ENCODE data around the gene SWAP70.
"Not testable (repeated sequence)": the region's sequence is repeated elsewhere in the genome, so short reads cannot be mapped to it uniquely, and the experiment has no call there.

SWAP70 gene

DNA sequence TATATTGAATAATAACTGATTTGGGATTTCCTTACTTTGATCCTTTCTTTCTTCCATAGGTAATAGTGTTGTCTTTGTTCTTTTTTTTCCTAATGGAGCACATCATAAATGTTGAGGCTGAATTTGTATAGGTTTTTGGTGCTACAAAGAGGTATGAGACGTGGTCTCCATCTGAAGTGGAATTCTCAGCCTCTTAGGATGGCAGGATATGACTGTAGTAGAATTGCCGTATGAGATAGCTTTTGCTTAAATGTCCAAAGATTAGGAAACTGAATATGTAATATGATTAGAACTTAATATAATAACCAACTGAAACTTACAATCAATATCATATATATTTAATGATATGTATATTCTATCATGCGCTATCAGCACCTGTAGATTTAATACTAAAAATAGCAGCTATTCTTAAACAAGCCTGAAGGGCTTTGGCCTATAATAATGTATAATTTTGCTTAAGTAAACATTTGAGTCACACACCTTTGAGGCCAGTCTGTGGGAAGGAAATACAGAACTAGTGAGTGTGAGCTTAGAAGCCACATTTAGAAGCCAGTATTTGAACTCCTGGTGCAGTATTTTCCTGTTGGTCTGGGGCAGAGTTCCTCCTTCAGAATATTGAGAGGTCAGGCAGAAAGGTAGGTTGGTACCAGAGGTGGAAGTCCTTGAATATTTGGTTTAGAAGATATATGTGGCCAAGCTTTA is 62.6 kb downstream of the SWAP70 start:
- no peak for DNase-seq

DNA sequence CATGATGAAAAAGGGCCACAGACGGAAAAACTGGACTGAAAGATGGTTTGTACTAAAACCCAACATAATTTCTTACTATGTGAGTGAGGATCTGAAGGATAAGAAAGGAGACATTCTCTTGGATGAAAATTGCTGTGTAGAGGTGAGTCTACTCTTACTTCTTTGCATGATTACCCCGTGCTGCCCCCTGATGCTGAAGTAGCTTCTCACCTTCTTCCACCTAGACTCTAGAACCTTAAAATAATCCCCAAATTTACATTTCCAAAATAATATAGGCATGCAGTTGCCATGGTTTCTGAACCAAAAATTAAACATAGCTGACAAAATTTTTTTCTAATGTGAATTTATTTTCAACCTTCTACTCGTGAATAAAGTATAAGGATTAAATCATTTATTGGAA is 64.2 kb downstream of the SWAP70 start:
- no peak for DNase-seq

DNA sequence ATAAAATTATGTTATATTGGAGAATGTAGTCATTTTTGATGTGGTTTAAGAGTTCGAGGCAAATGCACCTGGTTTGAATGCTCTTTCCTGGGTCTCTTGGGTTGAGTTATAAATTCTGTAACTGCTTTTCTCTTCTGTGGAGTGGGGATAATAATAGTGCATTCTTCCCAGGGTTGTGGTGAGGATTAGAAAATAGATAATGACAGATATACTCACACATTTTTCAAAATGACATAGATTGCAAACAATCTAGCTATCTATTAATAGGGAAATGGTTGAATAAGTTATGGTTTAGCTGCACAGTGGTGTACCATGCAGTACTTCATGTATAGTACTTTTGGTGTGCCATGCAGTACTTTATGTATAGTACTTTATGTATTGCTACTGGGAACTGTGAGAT is 67.4 kb downstream of the SWAP70 start:
- no peak for DNase-seq

GRCh38 chr11:9732453-9732852 is 68.6 kb downstream of the SWAP70 start:
- no peak for DNase-seq

- no peak for DNase-seq
Measured at GRCh38 chr11:9733212-9733611, 69.3 kb downstream of the SWAP70 start.

- DNase-seq: no peak
Measured at GRCh38 chr11:9735236-9735635, 71.4 kb downstream of the SWAP70 start.

DNA sequence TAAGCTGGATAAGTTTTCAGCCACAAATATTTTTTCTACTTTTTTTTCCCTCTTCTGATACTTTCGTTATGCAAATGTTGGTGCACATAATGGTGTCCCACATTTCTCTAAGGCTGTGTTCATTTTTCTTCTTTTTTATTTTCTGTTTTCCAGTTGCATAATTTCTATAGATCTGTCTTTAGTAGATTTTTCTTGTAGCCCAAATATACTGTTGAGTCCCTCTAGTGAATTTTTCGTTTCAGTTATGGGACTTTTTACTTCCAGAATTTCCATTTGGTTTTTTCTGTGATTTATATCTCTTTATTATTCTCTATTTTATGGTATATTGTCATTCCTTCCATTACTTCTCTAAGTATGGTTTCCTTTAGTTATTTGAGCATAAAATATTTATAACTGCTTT is 72.0 kb downstream of the SWAP70 start:
- DNase-seq: no peak

DNA sequence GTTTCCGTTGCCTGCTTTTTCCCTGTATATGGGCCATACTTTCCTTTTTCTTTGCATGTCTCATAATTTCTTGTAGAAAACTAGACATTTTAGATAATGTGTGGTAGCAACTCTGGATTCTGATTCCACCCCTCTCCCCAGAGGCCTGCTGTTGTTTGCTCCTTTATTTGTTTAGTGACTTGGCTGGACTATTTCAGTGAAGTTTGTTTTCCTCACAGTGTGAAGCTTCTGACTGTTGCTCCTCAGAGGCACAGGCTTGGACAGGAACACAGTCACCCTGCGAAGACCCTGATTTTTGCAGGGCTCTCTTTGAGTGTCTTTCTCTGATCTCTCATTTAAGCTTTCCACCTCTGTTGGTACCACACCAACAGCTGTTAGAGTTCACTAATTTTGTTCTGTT is 72.5 kb downstream of the SWAP70 start:
- DNase-seq: no peak

GRCh38 chr11:9738116-9738515 is 74.2 kb downstream of the SWAP70 start:
- DNase-seq: no peak

- no peak for DNase-seq
Measured at GRCh38 chr11:9738707-9739106, 74.8 kb downstream of the SWAP70 start.

- no peak for DNase-seq
Measured at GRCh38 chr11:9739123-9739900, 75.4 kb downstream of the SWAP70 start.

DNA sequence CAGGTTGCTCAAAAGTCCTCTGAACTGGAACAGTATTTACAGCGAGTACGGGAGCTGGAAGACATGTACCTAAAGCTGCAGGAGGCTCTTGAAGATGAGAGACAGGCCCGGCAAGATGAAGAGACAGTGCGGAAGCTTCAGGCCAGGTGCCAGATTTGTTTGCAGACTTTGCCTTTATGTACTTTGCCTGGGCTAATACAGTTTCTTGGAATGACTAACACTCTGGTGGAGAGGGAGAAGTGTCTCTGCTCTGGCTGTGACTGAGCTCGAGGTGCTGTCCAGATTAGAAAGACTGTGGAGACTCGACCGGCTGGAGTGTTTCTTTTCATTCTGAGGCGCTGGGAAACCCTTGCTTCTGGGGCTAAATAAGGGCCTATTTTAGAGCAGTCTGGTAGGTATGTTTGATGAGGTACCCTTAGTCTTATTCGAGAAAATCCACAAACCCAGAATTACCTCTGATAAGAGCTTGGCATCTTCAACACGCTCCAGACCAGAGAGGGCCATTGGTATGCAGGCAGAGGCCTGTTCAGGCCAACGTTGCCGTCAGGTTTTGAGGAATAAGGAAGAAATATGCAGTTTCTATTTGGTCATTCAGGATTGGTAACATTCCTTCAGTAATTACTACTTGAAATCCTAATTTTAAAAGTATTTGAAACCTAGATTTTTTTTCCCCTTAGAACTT is 76.5 kb downstream of the SWAP70 start:
- DNase-seq: no peak

- no peak for DNase-seq
Measured at GRCh38 chr11:9741260-9741659, 77.4 kb downstream of the SWAP70 start.

GRCh38 chr11:9743512-9743911 is 79.6 kb downstream of the SWAP70 start:
- DNase-seq: not testable (repeated sequence)

- no peak for DNase-seq
Measured at GRCh38 chr11:9745411-9746211, 81.7 kb downstream of the SWAP70 start.

DNA sequence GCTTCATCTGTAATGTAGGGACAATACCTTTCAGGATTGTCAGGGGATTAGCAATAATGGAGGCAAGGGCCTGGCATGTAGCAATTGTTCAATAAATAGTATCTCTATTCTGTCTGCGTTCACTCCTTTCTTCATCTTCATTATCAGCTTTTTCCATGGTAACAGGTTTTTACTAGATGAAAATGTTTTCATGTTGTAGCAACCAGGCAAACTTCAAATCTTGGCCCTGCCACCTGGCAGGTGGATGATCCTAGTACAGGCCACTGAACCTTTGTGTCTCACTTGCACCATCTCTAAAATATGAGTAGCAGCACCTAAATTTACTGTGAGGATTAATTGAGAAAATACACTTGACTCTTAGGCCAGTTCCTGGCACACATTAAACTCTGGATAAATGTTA is 83.4 kb downstream of the SWAP70 start:
- DNase-seq: no peak

- no peak for DNase-seq
Measured at GRCh38 chr11:9747828-9748227, 84.0 kb downstream of the SWAP70 start.

DNA sequence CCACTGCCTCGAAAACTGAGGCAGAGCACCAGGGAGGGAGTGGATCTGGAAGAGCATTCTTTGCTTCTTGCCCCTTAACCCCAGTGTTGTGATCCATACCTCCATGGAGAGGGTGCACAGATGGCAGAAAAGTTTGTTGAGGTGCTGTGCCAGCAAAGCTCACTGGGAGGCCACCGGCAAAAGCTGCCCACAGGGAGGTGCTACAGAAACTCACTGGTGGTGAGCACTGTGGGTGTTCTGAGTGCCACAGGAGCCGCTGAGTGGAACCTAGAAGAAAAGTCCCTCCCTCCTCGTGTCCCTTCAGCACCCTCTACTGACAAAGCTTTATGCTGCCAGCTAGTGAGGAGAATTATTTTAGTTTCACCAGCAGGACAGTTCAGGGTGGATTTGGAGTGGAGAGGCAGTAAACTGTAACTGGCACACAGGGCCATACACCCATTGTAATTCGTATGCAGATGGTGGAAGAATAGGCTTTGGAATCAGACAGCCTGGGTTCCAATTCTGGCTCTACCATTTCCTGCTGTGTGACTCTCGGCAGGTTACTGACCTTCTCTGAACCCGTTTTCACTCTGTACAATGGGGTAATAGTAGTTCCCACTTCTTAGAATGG is 84.6 kb downstream of the SWAP70 start:
- DNase-seq: no peak

GRCh38 chr11:9750551-9750950 is 86.7 kb downstream of the SWAP70 start:
- no peak for DNase-seq

GRCh38 chr11:9752091-9752490 is 88.2 kb downstream of the SWAP70 start:
- no peak for DNase-seq

- no peak for DNase-seq
Measured at GRCh38 chr11:9753021-9753420, 89.1 kb downstream of the SWAP70 start.

- no peak for DNase-seq
Measured at GRCh38 chr11:9754010-9754471, 90.2 kb downstream of the SWAP70 start.

Data from NCI-H1105 (cell line).